HepG2 (cell line): ENCODE results near the gene CNR2. TPM values are rescaled to one million over a fixed set of nuclear protein-coding genes. Genes with fewer than 3 reads are reported as not detected.

ENCODE experiments used
- ATAC-seq: fragments of 200-7000 bp; cut with Tn5 transposase; 3 replicates; pipeline ENCODE4 v1.9.1; 2020; ENCODE audit warnings: mild to moderate bottlenecking, moderate library complexity
- BruUV-seq: library from RNA; stranded (reverse); fragments of 400-500 nt; replicated peaks from 2 replicates; lab custom pipeline; 2021; lab: Mats Ljungman, UMichigan
- CTCF ChIA-PET: fragments of 300-600 bp; formaldehyde crosslinking; extraction: SDS; loops from one replicate; lab custom pipeline; 2021; ENCODE audit warnings: low total read pairs, inconsistent platforms, low intra/inter-chr PET ratio; lab: Yijun Ruan, JAX
- POLR2A ChIA-PET: fragments of 350-600 bp; sonication (Branson Sonifier 250); formaldehyde crosslinking; loops from one replicate; lab custom pipeline; 2020; ENCODE audit warnings: antibody characterized with exemption, inconsistent platforms; lab: Yijun Ruan, JAX
- DNase-seq: peaks from one replicate; pipeline ENCODE4 v3.0.0-alpha.2; 2015; ENCODE audit warnings: low spot score
- FAIRE-seq: peaks from 3 replicates; lab custom pipeline; 2011; peaks lifted over from hg19 to GRCh38; lab: Jason Lieb, UNC
- H2AFZ ChIP-seq: one replicate; pipeline ENCODE4 v1.6.1; 2011; ENCODE audit warnings: low read length, inconsistent platforms
- H3K27ac ChIP-seq: fragments of 300-600 bp; 3 replicates; pipeline ENCODE4 v1.8.0; 2011; ENCODE audit warnings: mixed run types, mild to moderate bottlenecking, mixed read lengths, low read length, inconsistent platforms; ENCODE audit not compliant: insufficient read depth; ENCODE audit errors: extremely low read length
- H3K27me3 ChIP-seq, 2 experiments: fragments of 200-600 bp in 1 of 2; 2 replicates in 1 of 2; 3 replicates in 1 of 2; pipeline versions ENCODE4 v1.6.0 to v1.8.0; 2011; ENCODE audit warnings: low read length in 2 of 2, mild to moderate bottlenecking in 2 of 2, moderate library complexity in 2 of 2, inconsistent platforms in 1 of 2; ENCODE audit not compliant: insufficient read depth in 2 of 2, control insufficient read depth in 1 of 2
- H3K36me3 ChIP-seq, 2 experiments: fragments of 200-600 bp in 1 of 2; replicated peaks in 1 of 2; 2 replicates in 1 of 2; 3 replicates in 1 of 2; pipeline versions ENCODE4 v1.5.1 to v1.8.0; 2011; ENCODE audit warnings: low read length in 2 of 2, inconsistent platforms in 1 of 2; ENCODE audit not compliant: insufficient read depth in 2 of 2, control insufficient read depth in 1 of 2
- H3K4me1 ChIP-seq: 2 replicates; pipeline ENCODE4 v1.5.1; 2012; ENCODE audit warnings: low read length, inconsistent platforms; ENCODE audit not compliant: insufficient read depth
- H3K4me2 ChIP-seq: 2 replicates; pipeline ENCODE4 v1.6.0; 2011; ENCODE audit warnings: low read depth, low read length, inconsistent platforms
- H3K4me3 ChIP-seq, 3 experiments: fragments of 200-600 bp in 1 of 3; sonication (generic), shearing (Covaris generic) in 1 of 3; replicated peaks in 1 of 3; 2 replicates each; pipeline ENCODE4 v1.5.1; 2011 to 2016; ENCODE audit warnings: low read length in 3 of 3, inconsistent platforms in 2 of 3, low read depth in 2 of 3, mild to moderate bottlenecking in 2 of 3, control low read depth in 1 of 3, mixed read lengths in 1 of 3; ENCODE audit not compliant: insufficient read depth in 1 of 3
- H3K79me2 ChIP-seq: one replicate; pipeline ENCODE4 v1.6.1; 2011; ENCODE audit warnings: low read length, inconsistent platforms; ENCODE audit not compliant: insufficient read depth
- H3K9ac ChIP-seq: 2 replicates; pipeline ENCODE4 v1.6.0; 2011; ENCODE audit warnings: mild to moderate bottlenecking, low read depth, low read length, inconsistent platforms; ENCODE audit not compliant: insufficient read depth
- H3K9me3 ChIP-seq: 2 replicates; pipeline ENCODE4 v1.5.1; 2012; ENCODE audit warnings: mild to moderate bottlenecking, low read length
- H4K20me1 ChIP-seq: 2 replicates; pipeline ENCODE4 v1.6.0; 2011; ENCODE audit warnings: inconsistent platforms, mild to moderate bottlenecking, low read length, moderate library complexity; ENCODE audit not compliant: insufficient read depth
- CCDC6 ChIP-seq: sonication (generic); formaldehyde crosslinking; IDR thresholded peaks from 2 replicates; pipeline ENCODE4 v1.8.1; 2022; ENCODE audit warnings: mild to moderate bottlenecking, missing genetic modification reagents, moderate library complexity
- CEBPB ChIP-seq: IDR thresholded peaks from 2 replicates; pipeline ENCODE4 v1.6.1; 2011; ENCODE audit warnings: low read depth, low read length, improper control_type of control experiment, borderline replicate concordance
- FOSL1 ChIP-seq: sonication (generic); formaldehyde crosslinking; IDR thresholded peaks from 2 replicates; pipeline ENCODE4 v1.9.0; 2021; ENCODE audit warnings: missing genetic modification reagents, borderline replicate concordance
- HNF4A ChIP-seq: sonication (generic); formaldehyde crosslinking; IDR thresholded peaks from 2 replicates; pipeline ENCODE4 v1.4.0; 2020; ENCODE audit warnings: missing genetic modification reagents
- NFIC ChIP-seq: IDR thresholded peaks from 2 replicates; pipeline ENCODE4 v1.6.1; 2012; ENCODE audit warnings: mild to moderate bottlenecking, low read length, inconsistent platforms
- SAP130 ChIP-seq: IDR thresholded peaks from 2 replicates; pipeline ENCODE4 v1.6.1; 2016; ENCODE audit warnings: low read depth
- SIX4 ChIP-seq: sonication (generic); formaldehyde crosslinking; IDR thresholded peaks from 2 replicates; pipeline ENCODE4 v1.4.0; 2020; ENCODE audit warnings: missing genetic modification reagents
- SOX6 ChIP-seq, 2 experiments: fragments of 450-650 bp in 1 of 2; sonication (generic) in 1 of 2; formaldehyde crosslinking in 1 of 2; IDR thresholded peaks; 2 replicates each; pipeline versions ENCODE4 v1.4.0 to v1.6.1; 2017 to 2020; ENCODE audit warnings: antibody characterized with exemption in 1 of 2, mild to moderate bottlenecking in 1 of 2, missing genetic modification reagents in 1 of 2
- TAF1 ChIP-seq: sonication (generic); formaldehyde crosslinking; IDR thresholded peaks from 2 replicates; pipeline ENCODE4 v1.4.0; 2020; ENCODE audit warnings: missing genetic modification reagents
- TEAD3 ChIP-seq: optimal IDR thresholded peaks from 2 replicates; pipeline ENCODE3; 2016; ENCODE audit warnings: borderline replicate concordance
- ZBTB7B ChIP-seq: sonication (generic); formaldehyde crosslinking; IDR thresholded peaks from 2 replicates; pipeline ENCODE4 v1.4.0; 2020; ENCODE audit warnings: missing genetic modification reagents
- ZNF121 ChIP-seq: sonication (generic); formaldehyde crosslinking; IDR thresholded peaks from 2 replicates; pipeline ENCODE4 v1.5.0; 2020; ENCODE audit warnings: mild to moderate bottlenecking, missing genetic modification reagents
- ZNF235 ChIP-seq: sonication (generic); formaldehyde crosslinking; IDR thresholded peaks from 2 replicates; pipeline ENCODE4 v1.8.1; 2023; ENCODE audit warnings: mild to moderate bottlenecking, missing genetic modification reagents, borderline replicate concordance
- ZNF615 ChIP-seq: sonication (generic); formaldehyde crosslinking; IDR thresholded peaks from 2 replicates; pipeline ENCODE4 v1.5.0; 2020; ENCODE audit warnings: mild to moderate bottlenecking, missing genetic modification reagents, borderline replicate concordance
- ZNF678 ChIP-seq: sonication (generic); formaldehyde crosslinking; IDR thresholded peaks from 2 replicates; pipeline ENCODE4 v1.4.0; 2020; ENCODE audit warnings: mild to moderate bottlenecking, missing genetic modification reagents
- ZNF788 ChIP-seq: sonication (generic); formaldehyde crosslinking; IDR thresholded peaks from 2 replicates; pipeline ENCODE4 v1.5.0; 2020; ENCODE audit warnings: mild to moderate bottlenecking, missing genetic modification reagents, borderline replicate concordance
- ZNF850 ChIP-seq: sonication (generic); formaldehyde crosslinking; conservative IDR thresholded peaks from 2 replicates; pipeline ENCODE4 v1.9.0; 2021; ENCODE audit warnings: mild to moderate bottlenecking, missing genetic modification reagents
- ZNF891 ChIP-seq: sonication (generic); formaldehyde crosslinking; IDR thresholded peaks from 2 replicates; pipeline ENCODE4 v1.5.0; 2020; ENCODE audit warnings: mild to moderate bottlenecking, missing genetic modification reagents
- WGBS: methylation state at CpG from one replicate; pipeline ENCODE4 v1.1.6; 2017; ENCODE audit warnings: low lambda C conversion rate; 5-methylcytosine and 5-hydroxymethylcytosine counted together
- in situ Hi-C: cut with HindIII; loops from 2 replicates; pipeline ENCODE4 v1.10.0; 2017; ENCODE audit warnings: low pct_unique_long_range_greater_than_20kb; ENCODE audit not compliant: extremely low pct_ligation_motif_present
- intact Hi-C: fragments of 100-400 bp; cut with micrococcal nuclease; formaldehyde crosslinking; loops from one replicate; pipeline ENCODE4 v1.10.0; 2022; ENCODE audit not compliant: unreplicated experiment
- polyA plus RNA-seq, 8 experiments: library from polyadenylated mRNA; depleted of rRNA in 3 of 8; stranded (reverse) in 7 of 8; unstranded in 1 of 8; fragments of >200 nt; fragmentation: Illumina TruSeq in 4 of 8; extraction: Trizol in 4 of 8; gene quantifications; 2 replicates each; pipeline versions ENCODE4 v1.2.1 to v1.2.3, GENCODE V29; 2011 to 2016; ENCODE audit warnings: low read depth in 4 of 8, missing spikeins in 1 of 8, mixed read lengths in 1 of 8; ENCODE audit not compliant: insufficient read depth in 1 of 8
- total RNA-seq, 5 experiments: library from RNA; depleted of rRNA; stranded (reverse); fragments of >200 nt; fragmentation: Illumina TruSeq; extraction: Trizol; gene quantifications; 2 replicates each; pipeline ENCODE4 v1.2.3, GENCODE V29; 2016; ENCODE audit warnings: low read depth in 1 of 5
- TF ChIP-seq, protein P1 (sequence below): sonication (generic); formaldehyde crosslinking; IDR thresholded peaks from 2 replicates; pipeline ENCODE4 v1.5.0; 2020; ENCODE audit warnings: mild to moderate bottlenecking, missing genetic modification reagents, moderate library complexity

The CNR2 gene
- total and polyA plus RNA-seq, 2 of the 13 experiments (the other 11 are each of a cell fraction or from before 2014, with no cell fraction given): not detected

DNA sequence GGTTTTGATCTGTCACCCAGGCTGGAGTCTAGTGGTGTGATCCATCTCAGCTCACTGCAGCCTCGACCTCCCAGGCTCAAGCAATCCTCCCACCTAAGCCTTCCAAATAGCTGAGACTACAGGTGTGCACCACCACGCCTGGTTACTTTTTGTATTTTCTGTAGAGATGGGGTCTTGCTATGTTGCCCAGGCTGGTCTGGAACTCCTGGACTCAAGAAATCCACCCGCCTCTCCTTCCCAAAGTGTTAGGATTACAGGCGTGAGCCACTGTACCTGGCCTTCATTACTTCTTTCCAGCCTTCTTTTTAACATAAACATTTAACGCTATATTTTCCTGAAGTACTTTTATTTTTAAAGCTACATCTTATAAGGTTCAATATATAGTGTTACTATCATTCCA, 69.5 kb downstream of the CNR2 start:
- FAIRE-seq (no peak), DNase-seq (no peak), ATAC-seq (no peak)
- Histone ChIP-seq H3K79me2 (no peaks in the 10 kb centered on the region), H2AFZ (no peak overlapping the region), H3K4me3 (no peak overlapping the region), H3K9ac (no peak overlapping the region), H3K27ac (no peak overlapping the region), H3K9me3 (no peaks in the 10 kb centered on the region), H3K4me1 (peaks cover 12% of the 10 kb centered on the region), H3K4me2 (no peak overlapping the region), H3K27me3 (no peaks in the 10 kb centered on the region), H3K36me3 (peaks cover 0 to 4% of the 10 kb centered on the region in 2 experiments; a peak in 4 of 5 replicates), H4K20me1 (no peaks in the 10 kb centered on the region)
- WGBS: 88% methylated on average over 5 of the region's 5 CpGs
- POLR2A ChIA-PET: interaction anchor here (0.6 kb wide), 1 partner anchor 18 kb away, joined by 3 read pairs; no protein-coding TSS in a partner anchor
- in situ Hi-C loops: no loop called here
- intact Hi-C loops: no loop called here
- no TSS peak for BruUV-seq
- TF ChIP-seq HNF4A (CRISPR knock-in tag): no peak
- TF ChIP-seq FOSL1 (CRISPR knock-in tag): no peak
- peak; percentile 47; the same call in 1 of the 2 replicates for TF ChIP-seq ZNF121 (CRISPR knock-in tag)
- no peak for TF ChIP-seq TAF1 (CRISPR knock-in tag)
- no peak for TF ChIP-seq CEBPB
- no peak for TF ChIP-seq ZNF678 (CRISPR knock-in tag)
- no peak for TF ChIP-seq ZNF891 (CRISPR knock-in tag)
- CTCF ChIA-PET: no interaction called here

DNA sequence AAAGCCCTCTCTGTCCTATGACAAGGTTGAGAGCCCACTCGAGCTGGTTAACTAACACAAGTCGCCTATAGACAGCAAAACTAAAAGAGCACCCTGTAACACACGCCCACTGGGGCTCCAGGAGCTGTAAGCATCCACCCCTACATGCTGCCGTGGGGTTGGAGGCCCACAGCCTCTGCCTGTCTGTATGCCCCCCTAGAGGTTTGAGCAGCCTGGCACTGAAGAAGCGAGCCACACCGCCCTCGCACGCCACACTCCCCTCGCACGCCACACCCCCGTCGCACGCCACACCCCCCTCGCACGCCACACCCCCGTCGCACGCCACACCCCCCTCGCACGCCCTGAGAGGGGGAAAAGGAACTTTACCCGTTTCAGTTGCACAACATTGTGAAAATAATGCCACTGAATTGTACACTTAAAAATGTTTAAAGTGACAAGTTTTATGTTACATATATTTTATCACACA, 74.7 kb downstream of the CNR2 start:
- no peak overlapping the region for H3K27ac ChIP-seq
- intact Hi-C loops: no loop called here
- FAIRE-seq (no peak), DNase-seq (peak; percentile 45), ATAC-seq (peak; percentile 96)
- H3K9me3 ChIP-seq: no peaks in the 10 kb centered on the region
- no peaks in the 10 kb centered on the region for H3K36me3 ChIP-seq
- WGBS: 3% methylated on average over 10 of the region's 21 CpGs
- no peaks in the 10 kb centered on the region for H3K79me2 ChIP-seq
- H3K9ac ChIP-seq: peak overlapping the region; percentile 45; the same call in 1 of the 2 replicates
- H3K27me3 ChIP-seq: peaks cover 0 to 6% of the 10 kb centered on the region in 2 experiments; a peak in 3 of 5 replicates
- no TSS peak for BruUV-seq
- H2AFZ ChIP-seq: no peak overlapping the region
- in situ Hi-C loops: no loop called here
- peaks cover 22% of the 10 kb centered on the region for H3K4me1 ChIP-seq
- H3K4me3 ChIP-seq: peak overlapping the region; percentile 47 to 71 (median 71)
- peak overlapping the region; percentile 95 for H3K4me2 ChIP-seq
- ChIA-PET CTCF (no interaction called here), POLR2A (interaction anchor here (0.7 to 2.5 kb wide), 2 partner anchors 9 to 13 kb away, joined by 3 to 12 read pairs; partner anchors contain the start of gene HMGCL)
- H4K20me1 ChIP-seq: no peaks in the 10 kb centered on the region
- TF ChIP-seq TEAD3 (no peak), ZNF788 (CRISPR knock-in tag) (no peak), ZNF615 (CRISPR knock-in tag) (no peak), CCDC6 (CRISPR knock-in tag) (no peak), ZNF850 (no peak), ZNF235 (CRISPR knock-in tag) (no peak), SIX4 (no peak), SOX6 (IDR thresholded peaks at IDR 0.05) (no peak), SOX6 (CRISPR knock-in tag; IDR thresholded peaks at IDR 0.05) (no peak), ZBTB7B (CRISPR knock-in tag) (no peak), SAP130 (CRISPR knock-in tag) (peak; percentile 76), NFIC (no peak)
- TF ChIP-seq, protein P1, sequence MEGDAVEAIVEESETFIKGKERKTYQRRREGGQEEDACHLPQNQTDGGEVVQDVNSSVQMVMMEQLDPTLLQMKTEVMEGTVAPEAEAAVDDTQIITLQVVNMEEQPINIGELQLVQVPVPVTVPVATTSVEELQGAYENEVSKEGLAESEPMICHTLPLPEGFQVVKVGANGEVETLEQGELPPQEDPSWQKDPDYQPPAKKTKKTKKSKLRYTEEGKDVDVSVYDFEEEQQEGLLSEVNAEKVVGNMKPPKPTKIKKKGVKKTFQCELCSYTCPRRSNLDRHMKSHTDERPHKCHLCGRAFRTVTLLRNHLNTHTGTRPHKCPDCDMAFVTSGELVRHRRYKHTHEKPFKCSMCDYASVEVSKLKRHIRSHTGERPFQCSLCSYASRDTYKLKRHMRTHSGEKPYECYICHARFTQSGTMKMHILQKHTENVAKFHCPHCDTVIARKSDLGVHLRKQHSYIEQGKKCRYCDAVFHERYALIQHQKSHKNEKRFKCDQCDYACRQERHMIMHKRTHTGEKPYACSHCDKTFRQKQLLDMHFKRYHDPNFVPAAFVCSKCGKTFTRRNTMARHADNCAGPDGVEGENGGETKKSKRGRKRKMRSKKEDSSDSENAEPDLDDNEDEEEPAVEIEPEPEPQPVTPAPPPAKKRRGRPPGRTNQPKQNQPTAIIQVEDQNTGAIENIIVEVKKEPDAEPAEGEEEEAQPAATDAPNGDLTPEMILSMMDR: 0 out of 2 replicates have a peak, but pooled peaks have one; percentile 6
